Chondrocyte (in vitro differentiated cells): ENCODE data around the gene B3GNT4. TPM values are rescaled to one million over a fixed set of nuclear protein-coding genes. Genes with fewer than 3 reads are reported as not detected.

Experiments
- DNase-seq: peaks from one replicate; pipeline ENCODE4 v3.0.0; 2021; ENCODE audit warnings: mixed read lengths, low spot score
- H3K27ac Mint-ChIP-seq: one replicate; pipeline ENCODE4 v1.8.0; 2021; ENCODE audit warnings: mild to moderate bottlenecking, moderate library complexity, mixed read lengths; ENCODE audit not compliant: unreplicated experiment
- H3K27me3 Mint-ChIP-seq: 2 replicates; pipeline ENCODE4 v1.8.0; 2021; ENCODE audit warnings: low read depth, mixed read lengths
- H3K36me3 Mint-ChIP-seq: 2 replicates; pipeline ENCODE4 v1.8.0; 2021; ENCODE audit warnings: low read depth, mixed read lengths
- H3K4me1 Mint-ChIP-seq: 2 replicates; pipeline ENCODE4 v1.8.0; 2021; ENCODE audit warnings: low read depth, mild to moderate bottlenecking, mixed read lengths
- H3K4me3 Mint-ChIP-seq: one replicate; pipeline ENCODE4 v1.8.0; 2021; ENCODE audit warnings: mild to moderate bottlenecking, moderate library complexity, mixed read lengths; ENCODE audit not compliant: unreplicated experiment
- H3K9me3 Mint-ChIP-seq: 2 replicates; pipeline ENCODE4 v1.8.0; 2021; ENCODE audit warnings: low read depth, mixed read lengths
- total RNA-seq: library from RNA; stranded (reverse); gene quantifications from 3 replicates; pipeline ENCODE4 v1.2.1, GENCODE V29; 2021
- TF ChIP-seq, protein P1 (sequence below): fragments of 200-600 bp; sonication (generic); IDR thresholded peaks from 2 replicates; pipeline ENCODE4 v1.5.0; 2021; ENCODE audit warnings: antibody characterized with exemption, mild to moderate bottlenecking, moderate library complexity

B3GNT4 gene
- total RNA-seq, 1 donor from 2014 or later = 1.0 TPM

DNA sequence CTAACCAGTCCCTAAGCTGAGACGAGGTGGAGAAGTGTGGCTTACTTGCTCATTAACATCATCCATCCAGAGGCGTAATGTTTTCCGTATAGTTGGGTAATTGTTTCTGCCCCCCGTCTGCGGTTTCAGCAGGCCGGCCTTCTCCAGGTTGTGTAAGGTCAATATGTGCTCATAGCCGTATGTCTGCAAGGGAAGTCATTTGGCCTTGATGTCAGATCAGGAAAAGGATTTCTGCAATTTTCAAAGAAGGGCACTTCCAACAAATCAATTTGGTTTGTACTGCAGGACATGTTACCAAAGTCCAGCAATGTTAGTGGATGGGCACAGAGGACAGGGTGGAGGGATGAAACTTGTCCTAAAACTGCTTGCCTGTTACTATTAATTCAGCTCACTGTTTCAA is 32.2 kb downstream of the B3GNT4 start:
- Mint-ChIP-seq H3K9me3 (no peaks in the 10 kb centered on the region), H3K27ac (no peak overlapping the region), H3K4me3 (no peak overlapping the region), H3K36me3 (peaks cover 15% of the 10 kb centered on the region), H3K4me1 (no peaks in the 10 kb centered on the region), H3K27me3 (no peaks in the 10 kb centered on the region)
- TF ChIP-seq, protein P1, sequence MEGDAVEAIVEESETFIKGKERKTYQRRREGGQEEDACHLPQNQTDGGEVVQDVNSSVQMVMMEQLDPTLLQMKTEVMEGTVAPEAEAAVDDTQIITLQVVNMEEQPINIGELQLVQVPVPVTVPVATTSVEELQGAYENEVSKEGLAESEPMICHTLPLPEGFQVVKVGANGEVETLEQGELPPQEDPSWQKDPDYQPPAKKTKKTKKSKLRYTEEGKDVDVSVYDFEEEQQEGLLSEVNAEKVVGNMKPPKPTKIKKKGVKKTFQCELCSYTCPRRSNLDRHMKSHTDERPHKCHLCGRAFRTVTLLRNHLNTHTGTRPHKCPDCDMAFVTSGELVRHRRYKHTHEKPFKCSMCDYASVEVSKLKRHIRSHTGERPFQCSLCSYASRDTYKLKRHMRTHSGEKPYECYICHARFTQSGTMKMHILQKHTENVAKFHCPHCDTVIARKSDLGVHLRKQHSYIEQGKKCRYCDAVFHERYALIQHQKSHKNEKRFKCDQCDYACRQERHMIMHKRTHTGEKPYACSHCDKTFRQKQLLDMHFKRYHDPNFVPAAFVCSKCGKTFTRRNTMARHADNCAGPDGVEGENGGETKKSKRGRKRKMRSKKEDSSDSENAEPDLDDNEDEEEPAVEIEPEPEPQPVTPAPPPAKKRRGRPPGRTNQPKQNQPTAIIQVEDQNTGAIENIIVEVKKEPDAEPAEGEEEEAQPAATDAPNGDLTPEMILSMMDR = no peak
- no peak for DNase-seq

GRCh38 chr12:122238861-122239260 is 35.4 kb downstream of the B3GNT4 start:
- H3K4me1 Mint-ChIP-seq = no peaks in the 10 kb centered on the region
- H3K9me3 Mint-ChIP-seq = no peaks in the 10 kb centered on the region
- H3K4me3 Mint-ChIP-seq = no peak overlapping the region
- no peak for DNase-seq
- TF ChIP-seq, protein P1 = no peak
- no peak overlapping the region for H3K27ac Mint-ChIP-seq
- H3K27me3 Mint-ChIP-seq = no peaks in the 10 kb centered on the region
- peaks cover 13% of the 10 kb centered on the region for H3K36me3 Mint-ChIP-seq

- Mint-ChIP-seq H3K27ac (no peak overlapping the region), H3K4me1 (no peaks in the 10 kb centered on the region), H3K27me3 (no peaks in the 10 kb centered on the region), H3K4me3 (no peak overlapping the region), H3K36me3 (peaks cover 11% of the 10 kb centered on the region), H3K9me3 (no peaks in the 10 kb centered on the region)
- no peak for DNase-seq
- TF ChIP-seq, protein P1 = no peak
Measured at GRCh38 chr12:122243965-122244364, 40.5 kb downstream of the B3GNT4 start.

DNA sequence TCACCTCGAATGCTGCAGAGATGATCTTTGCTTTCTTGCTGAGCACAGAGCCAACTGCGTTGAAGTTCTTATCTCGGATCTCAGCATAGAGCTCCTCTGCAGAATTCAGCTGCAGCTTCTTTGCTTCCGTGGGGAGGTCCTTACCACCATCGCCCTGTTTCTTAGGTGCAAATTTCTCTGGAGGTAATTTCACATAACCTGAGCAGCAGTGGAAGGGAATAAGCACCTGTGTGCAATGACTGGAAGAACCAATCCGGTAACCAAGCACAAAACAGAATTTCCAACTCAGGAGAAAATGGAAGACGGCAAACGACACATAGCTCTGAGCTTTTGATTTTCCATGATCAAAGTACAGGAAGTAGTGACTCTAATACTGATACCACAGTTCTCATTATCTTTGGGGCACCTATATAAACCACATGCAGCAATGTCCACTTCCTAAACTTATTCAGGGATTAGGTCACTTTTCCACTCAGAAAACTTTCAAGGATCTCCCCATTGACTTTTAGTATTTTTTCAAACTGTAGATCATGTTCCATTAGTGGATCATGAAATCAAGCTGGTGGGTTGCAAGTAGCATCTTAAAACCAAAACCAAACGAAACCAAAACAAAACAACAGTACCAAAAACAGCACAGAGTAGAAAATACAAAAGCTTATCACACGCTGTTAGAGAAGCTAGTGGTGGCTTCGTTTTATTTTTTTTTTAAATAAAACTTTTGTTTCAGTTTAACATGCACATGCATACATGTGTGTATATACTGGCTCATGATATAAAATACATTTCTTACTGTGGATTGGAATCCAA is 41.3 kb downstream of the B3GNT4 start:
- DNase-seq = no peak
- H3K4me3 Mint-ChIP-seq = no peak overlapping the region

GRCh38 chr12:122245553-122245952 is 42.0 kb downstream of the B3GNT4 start:
- no peaks in the 10 kb centered on the region for H3K4me1 Mint-ChIP-seq
- no peak overlapping the region for H3K4me3 Mint-ChIP-seq
- peaks cover 19% of the 10 kb centered on the region for H3K36me3 Mint-ChIP-seq
- H3K27ac Mint-ChIP-seq = no peak overlapping the region
- no peak for DNase-seq
- no peaks in the 10 kb centered on the region for H3K27me3 Mint-ChIP-seq
- TF ChIP-seq, protein P1 = no peak
- no peaks in the 10 kb centered on the region for H3K9me3 Mint-ChIP-seq

More for the DNA sequence above, 41.3 kb downstream of the B3GNT4 start:
- H3K9me3 Mint-ChIP-seq = no peaks in the 10 kb centered on the region
- TF ChIP-seq, protein P1 = no peak
- H3K27ac Mint-ChIP-seq = no peak overlapping the region
- no peaks in the 10 kb centered on the region for H3K27me3 Mint-ChIP-seq
- peaks cover 18% of the 10 kb centered on the region for H3K36me3 Mint-ChIP-seq
- H3K4me1 Mint-ChIP-seq = no peaks in the 10 kb centered on the region
